Keratinocyte (primary cell): ENCODE data around the gene NEFH. TPM values are rescaled to one million over a fixed set of nuclear protein-coding genes. Genes with fewer than 3 reads are reported as not detected.
"Not testable (repeated sequence)": the region's sequence is repeated elsewhere in the genome, so short reads cannot be mapped to it uniquely, and the experiment has no call there.

Experiments used
- DNase-seq: peaks from one replicate; pipeline ENCODE4 v3.0.0-alpha.2; 2011; ENCODE audit warnings: low read depth, missing footprints, low spot score
- FAIRE-seq: peaks from 2 replicates; lab custom pipeline; 2011; peaks lifted over from hg19 to GRCh38; lab: Jason Lieb, UNC
- H2AFZ ChIP-seq: 2 replicates; pipeline ENCODE4 v1.6.0; 2012; ENCODE audit warnings: low read length, control low read depth, inconsistent platforms; ENCODE audit not compliant: control insufficient read depth
- H3K27ac ChIP-seq: 2 replicates; pipeline ENCODE4 v1.5.1; 2011; ENCODE audit warnings: low read length; ENCODE audit not compliant: control insufficient read depth, insufficient read depth
- H3K27me3 ChIP-seq: 3 replicates; pipeline ENCODE4 v1.6.0; 2011; ENCODE audit warnings: low read length; ENCODE audit not compliant: control insufficient read depth, insufficient read depth; ENCODE audit errors: extremely low read depth
- H3K36me3 ChIP-seq, 2 experiments: 2 replicates in 1 of 2; 3 replicates in 1 of 2; pipeline ENCODE4 v1.5.1; 2011; ENCODE audit warnings: low read length in 2 of 2, mild to moderate bottlenecking in 1 of 2; ENCODE audit not compliant: control insufficient read depth in 2 of 2, insufficient read depth in 2 of 2; ENCODE audit errors: extremely low read depth in 1 of 2
- H3K4me1 ChIP-seq: 3 replicates; pipeline ENCODE4 v1.5.1; 2011; ENCODE audit warnings: low read length; ENCODE audit not compliant: control insufficient read depth, insufficient read depth; ENCODE audit errors: extremely low read depth
- H3K4me2 ChIP-seq: 3 replicates; pipeline ENCODE4 v1.6.0; 2011; ENCODE audit warnings: low read depth, low read length; ENCODE audit not compliant: control insufficient read depth, insufficient read depth; ENCODE audit errors: extremely low read depth
- H3K4me3 ChIP-seq, 3 experiments: fragments of 200-600 bp in 1 of 3; sonication (generic) in 1 of 3; 2 replicates in 2 of 3; 3 replicates in 1 of 3; pipeline ENCODE4 v1.5.1; 2011 to 2016; ENCODE audit warnings: low read length in 3 of 3, mild to moderate bottlenecking in 3 of 3, control low read depth in 2 of 3, inconsistent platforms in 1 of 3, low read depth in 1 of 3, mixed read lengths in 1 of 3, mixed run types in 1 of 3, moderate library complexity in 1 of 3; ENCODE audit not compliant: control insufficient read depth in 2 of 3, insufficient read depth in 2 of 3; ENCODE audit errors: extremely low read depth in 1 of 3
- H3K79me2 ChIP-seq: 2 replicates; pipeline ENCODE4 v1.6.0; 2012; ENCODE audit warnings: low read length; ENCODE audit not compliant: control insufficient read depth, insufficient read depth
- H3K9ac ChIP-seq: 3 replicates; pipeline ENCODE4 v1.6.0; 2011; ENCODE audit warnings: low read length; ENCODE audit not compliant: control insufficient read depth, insufficient read depth; ENCODE audit errors: extremely low read depth
- H3K9me1 ChIP-seq: 3 replicates; pipeline ENCODE4 v1.6.0; 2011; ENCODE audit warnings: low read length; ENCODE audit not compliant: control insufficient read depth, insufficient read depth; ENCODE audit errors: extremely low read depth
- H3K9me3 ChIP-seq: 2 replicates; pipeline ENCODE4 v1.5.1; 2012; ENCODE audit warnings: low read depth, low read length; ENCODE audit not compliant: control insufficient read depth
- H4K20me1 ChIP-seq: 3 replicates; pipeline ENCODE4 v1.6.0; 2011; ENCODE audit warnings: low read length; ENCODE audit not compliant: control insufficient read depth, insufficient read depth; ENCODE audit errors: extremely low read depth
- CTCF ChIP-seq, 3 experiments: IDR thresholded peaks in 1 of 3; conservative IDR thresholded peaks in 1 of 3; optimal IDR thresholded peaks in 1 of 3; 2 replicates in 2 of 3; 3 replicates in 1 of 3; pipeline versions ENCODE3 to v1.5.1; 2011; ENCODE audit warnings: low read length in 3 of 3, mild to moderate bottlenecking in 3 of 3, moderate library complexity in 2 of 3, control low read depth in 1 of 3, inconsistent platforms in 1 of 3; ENCODE audit not compliant: insufficient read depth in 2 of 3; ENCODE audit errors: extremely low read depth in 1 of 3
- EZH2 ChIP-seq: IDR thresholded peaks from one replicate; pipeline ENCODE4 v1.6.1; 2012; ENCODE audit warnings: inconsistent platforms, mild to moderate bottlenecking, low read length, moderate library complexity
- dilution Hi-C: fragments of 300-500 bp; cut with MboI; formaldehyde crosslinking; loops from one replicate; pipeline ENCODE4 v1.7.0; 2020; ENCODE audit warnings: low sequenced_read_pairs; ENCODE audit not compliant: extremely low pct_ligation_motif_present
- polyA plus RNA-seq, 5 experiments: library from polyadenylated mRNA; depleted of rRNA in 3 of 5; stranded (reverse) in 3 of 5; stranded (forward) in 1 of 5; unstranded in 1 of 5; fragments of >200 nt; gene quantifications; 1 replicate in 1 of 5; 2 replicates in 3 of 5; 3 replicates in 1 of 5; pipeline versions ENCODE4 v1.2.1 to v1.2.3, GENCODE V29; 2011 to 2012; ENCODE audit warnings: missing spikeins in 2 of 5, low read depth in 1 of 5, low replicate concordance in 1 of 5

NEFH gene
- polyA plus RNA-seq, 1 donor (not counting 4 experiments of a cell fraction or from before 2014, with no cell fraction given) = 0.07 TPM

GRCh38 chr22:29485448-29485847 lies 5.4 kb downstream of the NEFH start:
- Histone ChIP-seq H3K4me1 (no peaks in the 10 kb centered on the region), H3K79me2 (no peaks in the 10 kb centered on the region), H3K9ac (no peak overlapping the region), H3K27me3 (peaks cover 26% of the 10 kb centered on the region), H3K9me3 (no peaks in the 10 kb centered on the region), H3K9me1 (no peaks in the 10 kb centered on the region), H3K4me2 (no peak overlapping the region), H4K20me1 (no peaks in the 10 kb centered on the region), H3K4me3 (no peak overlapping the region), H3K36me3 (no peaks in the 10 kb centered on the region), H3K27ac (no peak overlapping the region), H2AFZ (no peak overlapping the region)
- TF ChIP-seq CTCF (optimal IDR thresholded peaks at IDR 0.05 in 1 of 3, IDR thresholded peaks at IDR 0.05 in 1 of 3, conservative IDR thresholded peaks at IDR 0.05 in 1 of 3; ENCODE audit: extremely low read depth in 1 of 3, insufficient read depth in 2 of 3, low read length in 3 of 3) = no peak
- no peak for TF ChIP-seq EZH2
- dilution Hi-C loops = no loop called here
- DNase-seq (no peak), FAIRE-seq (no peak)

GRCh38 chr22:29487426-29487986 lies 7.5 kb downstream of the NEFH start:
- no peak overlapping the region for H3K4me2 ChIP-seq
- no peak for TF ChIP-seq EZH2
- TF ChIP-seq CTCF (optimal IDR thresholded peaks at IDR 0.05 in 1 of 3, IDR thresholded peaks at IDR 0.05 in 1 of 3, conservative IDR thresholded peaks at IDR 0.05 in 1 of 3; ENCODE audit: extremely low read depth in 1 of 3, insufficient read depth in 2 of 3, low read length in 3 of 3) = no peak
- FAIRE-seq (no peak), DNase-seq (no peak)
- no peaks in the 10 kb centered on the region for H3K4me1 ChIP-seq
- no peak overlapping the region for H2AFZ ChIP-seq
- H3K27ac ChIP-seq = no peak overlapping the region
- no peaks in the 10 kb centered on the region for H4K20me1 ChIP-seq
- H3K9me3 ChIP-seq = no peaks in the 10 kb centered on the region
- H3K27me3 ChIP-seq = peaks cover 5% of the 10 kb centered on the region
- H3K9ac ChIP-seq = no peak overlapping the region
- H3K79me2 ChIP-seq = no peaks in the 10 kb centered on the region
- no peak overlapping the region for H3K4me3 ChIP-seq
- no peaks in the 10 kb centered on the region for H3K36me3 ChIP-seq
- no peaks in the 10 kb centered on the region for H3K9me1 ChIP-seq
- dilution Hi-C loops = no loop called here

- H3K9me3 ChIP-seq, H3K27me3 ChIP-seq, H2AFZ ChIP-seq, H3K4me3 ChIP-seq, H3K9ac ChIP-seq, H3K36me3 ChIP-seq, H3K9me1 ChIP-seq, DNase-seq, FAIRE-seq, dilution Hi-C loops, H3K79me2 ChIP-seq, H3K27ac ChIP-seq, H3K4me2 ChIP-seq, H4K20me1 ChIP-seq, H3K4me1 ChIP-seq: not testable (repeated sequence)
Measured at GRCh38 chr22:29489127-29489780, 9.2 kb downstream of the NEFH start.
